Smooth muscle cell (in vitro differentiated cells): Measurements from ENCODE around the gene NRG3. TPM values are rescaled to one million over a fixed set of nuclear protein-coding genes. Genes with fewer than 3 reads are reported as not detected.

Experiments used
- DNase-seq: peaks from one replicate; lab custom pipeline; 2025; ENCODE audit not compliant: unreplicated experiment; lab: John Stamatoyannopoulos, UW
- H2AFZ ChIP-seq: fragments of 200-600 bp; sonication (generic); 2 replicates; pipeline ENCODE4 v1.6.0; 2016; ENCODE audit warnings: antibody characterized with exemption, low read depth, mild to moderate bottlenecking
- H3F3A ChIP-seq: fragments of 200-600 bp; sonication (generic); 2 replicates; pipeline ENCODE4 v1.6.0; 2017; ENCODE audit warnings: antibody characterized with exemption, low read depth
- H3K27ac ChIP-seq: fragments of 200-600 bp; sonication (generic); 2 replicates; pipeline ENCODE4 v1.5.1; 2016; ENCODE audit warnings: low read depth, mild to moderate bottlenecking
- H3K27me3 ChIP-seq: fragments of 200-600 bp; sonication (generic); 2 replicates; pipeline ENCODE4 v1.6.1; 2016; ENCODE audit warnings: low read depth, mild to moderate bottlenecking
- H3K36me3 ChIP-seq: fragments of 200-600 bp; sonication (generic); 2 replicates; pipeline ENCODE4 v1.5.1; 2016; ENCODE audit warnings: low read depth
- H3K4me1 ChIP-seq: fragments of 200-600 bp; sonication (generic); 2 replicates; pipeline ENCODE4 v1.5.1; 2016; ENCODE audit warnings: low read depth
- H3K4me2 ChIP-seq: fragments of 200-600 bp; sonication (generic); 2 replicates; pipeline ENCODE4 v1.6.0; 2016; ENCODE audit warnings: mild to moderate bottlenecking
- H3K4me3 ChIP-seq: fragments of 200-600 bp; sonication (generic); 2 replicates; pipeline ENCODE4 v1.5.1; 2016; ENCODE audit warnings: mild to moderate bottlenecking
- H3K79me2 ChIP-seq: fragments of 200-600 bp; sonication (generic); 2 replicates; pipeline ENCODE4 v1.6.0; 2016; ENCODE audit warnings: low read depth, mild to moderate bottlenecking
- H3K9ac ChIP-seq: fragments of 200-600 bp; sonication (generic); 2 replicates; pipeline ENCODE4 v1.6.0; 2016; ENCODE audit warnings: low read depth
- H3K9me3 ChIP-seq: fragments of 200-600 bp; sonication (generic); replicated peaks from 2 replicates; pipeline ENCODE4 v1.5.1; 2016; ENCODE audit warnings: low read depth
- H4K20me1 ChIP-seq: fragments of 200-600 bp; sonication (generic); 2 replicates; pipeline ENCODE4 v1.6.0; 2016; ENCODE audit warnings: low read depth
- WGBS: methylation state at CpG from one replicate; pipeline ENCODE4 v1.1.7; 2016; ENCODE audit warnings: low lambda C conversion rate; 5-methylcytosine and 5-hydroxymethylcytosine counted together
- polyA plus RNA-seq: library from polyadenylated mRNA; unstranded; fragments of >200 nt; fragmentation: Nextera tagmentation; extraction: Ambion mirVana; gene quantifications from 2 replicates; pipeline ENCODE4 v1.2.1, GENCODE V29; 2016
- total RNA-seq: library from RNA; depleted of rRNA; stranded (reverse); fragments of >200 nt; gene quantifications from 2 replicates; pipeline ENCODE4 v1.2.3, GENCODE V29; 2014
- TF ChIP-seq, protein P1 (sequence below): fragments of 200-600 bp; sonication (generic); IDR thresholded peaks from 2 replicates; pipeline ENCODE4 v1.5.1; 2017; ENCODE audit warnings: borderline replicate concordance, mild to moderate bottlenecking, antibody characterized with exemption; ENCODE audit not compliant: insufficient read depth, poor library complexity, severe bottlenecking

Gene NRG3
- total and polyA plus RNA-seq, 2 experiments from 2014 or later: 4.0 to 4.8 TPM

- Histone ChIP-seq H3K4me2 (no peak overlapping the region), H3K79me2 (no peaks in the 10 kb centered on the region), H3K9ac (no peak overlapping the region), H3F3A (no peaks in the 10 kb centered on the region), H3K27me3 (no peaks in the 10 kb centered on the region), H3K4me3 (no peak overlapping the region), H3K9me3 (no peaks in the 10 kb centered on the region), H2AFZ (no peak overlapping the region), H3K4me1 (peaks cover 19% of the 10 kb centered on the region), H3K27ac (no peak overlapping the region), H3K36me3 (no peaks in the 10 kb centered on the region), H4K20me1 (no peaks in the 10 kb centered on the region)
- WGBS: 91% methylated on average over 19 of the region's 19 CpGs
- TF ChIP-seq, protein P1, sequence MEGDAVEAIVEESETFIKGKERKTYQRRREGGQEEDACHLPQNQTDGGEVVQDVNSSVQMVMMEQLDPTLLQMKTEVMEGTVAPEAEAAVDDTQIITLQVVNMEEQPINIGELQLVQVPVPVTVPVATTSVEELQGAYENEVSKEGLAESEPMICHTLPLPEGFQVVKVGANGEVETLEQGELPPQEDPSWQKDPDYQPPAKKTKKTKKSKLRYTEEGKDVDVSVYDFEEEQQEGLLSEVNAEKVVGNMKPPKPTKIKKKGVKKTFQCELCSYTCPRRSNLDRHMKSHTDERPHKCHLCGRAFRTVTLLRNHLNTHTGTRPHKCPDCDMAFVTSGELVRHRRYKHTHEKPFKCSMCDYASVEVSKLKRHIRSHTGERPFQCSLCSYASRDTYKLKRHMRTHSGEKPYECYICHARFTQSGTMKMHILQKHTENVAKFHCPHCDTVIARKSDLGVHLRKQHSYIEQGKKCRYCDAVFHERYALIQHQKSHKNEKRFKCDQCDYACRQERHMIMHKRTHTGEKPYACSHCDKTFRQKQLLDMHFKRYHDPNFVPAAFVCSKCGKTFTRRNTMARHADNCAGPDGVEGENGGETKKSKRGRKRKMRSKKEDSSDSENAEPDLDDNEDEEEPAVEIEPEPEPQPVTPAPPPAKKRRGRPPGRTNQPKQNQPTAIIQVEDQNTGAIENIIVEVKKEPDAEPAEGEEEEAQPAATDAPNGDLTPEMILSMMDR: no peak
- DNase-seq: no peak
Observed at GRCh38 chr10:81862596-81862995, 12.4 kb upstream of the NRG3 start.

DNA sequence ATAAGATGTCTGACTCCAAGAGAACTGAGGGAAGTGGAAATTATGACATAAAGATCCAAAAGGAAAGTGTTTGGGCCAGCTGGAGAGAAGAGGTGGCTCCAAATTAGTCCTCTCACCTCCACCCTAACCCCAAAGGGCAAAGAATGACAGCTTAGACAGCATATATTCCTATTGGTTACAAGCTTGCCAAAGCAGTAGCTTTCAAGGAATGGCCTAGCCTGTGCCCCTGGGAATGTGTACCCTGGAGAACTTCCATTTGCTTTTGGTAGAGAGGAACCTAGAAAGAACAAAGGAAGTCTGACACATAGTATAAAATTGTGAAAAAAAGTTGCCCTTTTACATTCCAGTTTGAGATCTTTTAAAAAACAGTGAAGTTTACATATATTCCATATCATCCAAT is 11.2 kb upstream of the NRG3 start:
- H3K27me3 ChIP-seq: no peaks in the 10 kb centered on the region
- H3K27ac ChIP-seq: no peak overlapping the region
- H3K4me3 ChIP-seq: no peak overlapping the region
- H3K79me2 ChIP-seq: no peaks in the 10 kb centered on the region
- peaks cover 19% of the 10 kb centered on the region for H3K4me1 ChIP-seq
- no peak overlapping the region for H3K4me2 ChIP-seq
- no peaks in the 10 kb centered on the region for H3F3A ChIP-seq
- no peaks in the 10 kb centered on the region for H3K9me3 ChIP-seq
- H3K36me3 ChIP-seq: no peaks in the 10 kb centered on the region
- no peak for DNase-seq
- TF ChIP-seq, protein P1: no peak
- H3K9ac ChIP-seq: no peak overlapping the region
- no peak overlapping the region for H2AFZ ChIP-seq
- no peaks in the 10 kb centered on the region for H4K20me1 ChIP-seq

DNA sequence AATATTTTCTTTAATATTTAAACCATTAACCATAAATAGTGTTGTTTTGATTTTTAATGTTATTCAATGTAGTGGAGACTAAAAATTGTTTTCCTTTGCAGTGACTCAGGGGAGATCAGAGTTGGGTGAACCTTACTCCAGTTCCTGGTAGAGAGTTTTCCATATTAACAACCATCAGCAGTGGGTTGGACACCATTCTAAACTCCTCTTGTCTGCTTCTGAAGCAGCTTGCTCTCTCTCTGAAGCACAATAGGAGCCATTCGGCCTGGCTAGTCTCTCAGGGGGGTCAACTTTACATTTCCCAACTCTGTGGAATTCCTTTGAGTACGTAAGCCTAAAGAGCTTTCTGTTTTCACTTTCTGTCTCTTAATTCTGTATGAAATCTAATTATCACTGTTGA is 9.4 kb upstream of the NRG3 start:
- H2AFZ ChIP-seq: peak overlapping the region; percentile 59
- H3K36me3 ChIP-seq: no peaks in the 10 kb centered on the region
- H4K20me1 ChIP-seq: no peaks in the 10 kb centered on the region
- no peaks in the 10 kb centered on the region for H3K9me3 ChIP-seq
- no peak overlapping the region for H3K4me3 ChIP-seq
- no peak for DNase-seq
- WGBS: 44% methylated on average over 2 of the region's 2 CpGs
- H3K27ac ChIP-seq: peak overlapping the region; percentile 81
- H3K79me2 ChIP-seq: no peaks in the 10 kb centered on the region
- TF ChIP-seq, protein P1: no peak
- H3K4me2 ChIP-seq: peak overlapping the region; percentile 45
- no peaks in the 10 kb centered on the region for H3K27me3 ChIP-seq
- no peaks in the 10 kb centered on the region for H3F3A ChIP-seq
- H3K4me1 ChIP-seq: peaks cover 19% of the 10 kb centered on the region
- no peak overlapping the region for H3K9ac ChIP-seq

DNA sequence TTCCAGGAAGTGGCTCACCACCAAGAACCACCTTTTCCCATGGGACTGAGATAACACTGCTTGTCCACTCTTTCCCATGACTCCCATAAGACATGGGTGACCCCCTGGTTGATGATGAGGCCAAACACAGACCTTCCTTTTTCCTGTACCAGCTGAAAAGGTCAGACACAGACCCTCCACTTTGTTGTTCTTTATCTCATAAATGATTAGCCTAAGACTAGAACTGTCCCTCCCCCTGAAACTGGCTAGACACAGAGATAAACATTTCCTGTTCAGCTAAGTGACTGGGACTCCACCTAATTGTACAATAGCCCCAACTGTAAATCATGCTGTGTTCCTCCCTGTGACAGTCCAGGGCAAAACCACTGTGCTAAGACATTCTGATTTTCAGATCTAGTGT is 8.2 kb upstream of the NRG3 start:
- Histone ChIP-seq H3K4me1 (peaks cover 19% of the 10 kb centered on the region), H3K36me3 (no peaks in the 10 kb centered on the region), H2AFZ (no peak overlapping the region), H3K79me2 (no peaks in the 10 kb centered on the region), H3K4me3 (no peak overlapping the region), H3F3A (no peaks in the 10 kb centered on the region), H3K4me2 (peak overlapping the region; percentile 45), H3K27me3 (no peaks in the 10 kb centered on the region), H3K9me3 (no peaks in the 10 kb centered on the region), H3K27ac (peak overlapping the region; percentile 81), H3K9ac (no peak overlapping the region), H4K20me1 (no peaks in the 10 kb centered on the region)
- DNase-seq: no peak
- TF ChIP-seq, protein P1: no peak
